K562 (cell line): ENCODE data around the gene MAZ. TPM values are rescaled to one million over a fixed set of nuclear protein-coding genes. Genes with fewer than 3 reads are reported as not detected.

Experiments used
- CAMTA2 ChIP-seq: fragments of 250-450 bp; sonication (Bioruptor Pico); conservative IDR thresholded peaks from 2 replicates; pipeline ENCODE4 v1.5.1; 2022
- E2F8 ChIP-seq: fragments of 450-650 bp; IDR thresholded peaks from 2 replicates; pipeline ENCODE4 v1.7.1; 2018; ENCODE audit warnings: mild to moderate bottlenecking, low read depth; ENCODE audit not compliant: partially characterized antibody
- ELF4 ChIP-seq: fragments of 450-650 bp; formaldehyde crosslinking; IDR thresholded peaks from 2 replicates; pipeline ENCODE4 v1.4.0; 2022; ENCODE audit warnings: missing genetic modification characterization
- ESRRB ChIP-seq: fragments of 250-450 bp; sonication (Bioruptor Pico); IDR thresholded peaks from 2 replicates; pipeline ENCODE4 v1.5.0; 2020; ENCODE audit warnings: mild to moderate bottlenecking, moderate library complexity, borderline replicate concordance
- GATAD2A ChIP-seq: fragments of 450-650 bp; IDR thresholded peaks from 2 replicates; pipeline ENCODE4 v1.6.1; 2017
- HSF4 ChIP-seq: fragments of 250-450 bp; sonication (Bioruptor Pico); IDR thresholded peaks from 2 replicates; pipeline ENCODE4 v2.1.2; 2022; ENCODE audit warnings: mild to moderate bottlenecking, moderate library complexity, borderline replicate concordance
- ILF3 ChIP-seq: fragments of 450-650 bp; IDR thresholded peaks from 2 replicates; pipeline ENCODE4 v1.6.1; 2018; ENCODE audit warnings: antibody characterized with exemption, mild to moderate bottlenecking, moderate library complexity, borderline replicate concordance
- ILK ChIP-seq: fragments of 450-650 bp; IDR thresholded peaks from 2 replicates; pipeline ENCODE4 v1.6.1; 2016; ENCODE audit warnings: missing genetic modification characterization, low read depth, mild to moderate bottlenecking, missing compliant biosample characterization, moderate library complexity, borderline replicate concordance
- NCOA1 ChIP-seq: fragments of 450-650 bp; IDR thresholded peaks from 2 replicates; pipeline ENCODE4 v1.6.1; 2016; ENCODE audit warnings: low read depth
- NCOA4 ChIP-seq: fragments of 450-650 bp; IDR thresholded peaks from 2 replicates; pipeline ENCODE4 v1.6.1; 2018; ENCODE audit warnings: mild to moderate bottlenecking; ENCODE audit not compliant: partially characterized antibody
- PHF8 ChIP-seq: fragments of 200-600 bp; sonication (generic); IDR thresholded peaks from 2 replicates; pipeline ENCODE4 v1.6.1; 2012; ENCODE audit warnings: mixed run types, mild to moderate bottlenecking, inconsistent platforms, low read length, moderate library complexity, borderline replicate concordance
- SIN3A ChIP-seq, 2 experiments: fragments of 150-350 bp in 1 of 2; IDR thresholded peaks; 2 replicates each; pipeline ENCODE4 v1.6.1; 2011 to 2016; ENCODE audit warnings: borderline replicate concordance in 2 of 2, low read depth in 2 of 2, low read length in 2 of 2, mild to moderate bottlenecking in 2 of 2, moderate library complexity in 2 of 2; ENCODE audit not compliant: control insufficient read depth in 1 of 2
- SMARCA4 ChIP-seq: fragments of 450-650 bp; IDR thresholded peaks from 2 replicates; pipeline ENCODE4 v1.6.1; 2016
- TBL1XR1 ChIP-seq, 2 experiments: IDR thresholded peaks; 2 replicates each; pipeline ENCODE4 v1.6.1; 2012; ENCODE audit warnings: improper control_type of control experiment in 2 of 2, low read length in 2 of 2, mild to moderate bottlenecking in 1 of 2
- ZBTB17 ChIP-seq: fragments of 450-650 bp; formaldehyde crosslinking; IDR thresholded peaks from 2 replicates; pipeline ENCODE4 v1.4.0; 2020; ENCODE audit warnings: mild to moderate bottlenecking
- ZBTB34 ChIP-seq: fragments of 250-450 bp; sonication (Bioruptor Pico); IDR thresholded peaks from 2 replicates; pipeline ENCODE4 v1.8.0; 2021; ENCODE audit warnings: mild to moderate bottlenecking, moderate library complexity
- ZBTB5 ChIP-seq: fragments of 450-650 bp; IDR thresholded peaks from 2 replicates; pipeline ENCODE4 v1.6.1; 2017; ENCODE audit warnings: antibody characterized with exemption
- ZNF41 ChIP-seq: fragments of 250-450 bp; sonication (Bioruptor Pico); conservative IDR thresholded peaks from 2 replicates; pipeline ENCODE4 v1.4.0; 2020; ENCODE audit warnings: mild to moderate bottlenecking
- ZNF586 ChIP-seq: fragments of 450-650 bp; formaldehyde crosslinking; conservative IDR thresholded peaks from 2 replicates; pipeline ENCODE4 v1.4.0; 2020; ENCODE audit warnings: mild to moderate bottlenecking, moderate library complexity
- ZNF639 ChIP-seq, 2 experiments: fragments of 200-800 bp in 1 of 2; sonication (Bioruptor generic) in 1 of 2; sonication (generic) in 1 of 2; formaldehyde crosslinking in 1 of 2; IDR thresholded peaks in 1 of 2; conservative IDR thresholded peaks in 1 of 2; 2 replicates each; pipeline versions ENCODE4 v1.5.0 to v1.6.1; 2016 to 2020; ENCODE audit warnings: missing compliant biosample characterization in 1 of 2, missing genetic modification characterization in 1 of 2, missing genetic modification reagents in 1 of 2
- polyA plus RNA-seq, 8 experiments: library from polyadenylated mRNA; depleted of rRNA in 4 of 8; stranded (reverse) in 5 of 8; unstranded in 3 of 8; fragments of >200 nt; fragmentation: Nextera tagmentation in 2 of 8; fragmentation: Illumina TruSeq in 1 of 8; extraction: Ambion mirVana in 2 of 8; extraction: Trizol in 1 of 8; gene quantifications; 2 replicates each; pipeline versions ENCODE4 v1.2.1 to v1.2.3, GENCODE V29; 2011 to 2014; ENCODE audit warnings: inconsistent platforms in 1 of 8, missing spikeins in 1 of 8
- total RNA-seq, 7 experiments: library from RNA; depleted of rRNA in 6 of 7; stranded (reverse); fragments of >200 nt in 6 of 7; fragmentation: Illumina TruSeq in 2 of 7; extraction: Trizol in 2 of 7; gene quantifications; 2 replicates each; pipeline versions ENCODE4 v1.2.1 to v1.2.3, GENCODE V29; 2011 to 2021; ENCODE audit warnings: low replicate concordance in 1 of 7

Gene MAZ
- total and polyA plus RNA-seq, 9 of the 15 experiments (the other 6 are each of a cell fraction or from before 2014, with no cell fraction given) = 45.4 to 532 (median 250) TPM

- TF ChIP-seq ZBTB34 (CRISPR knock-in tag) (no peak), PHF8 (peak; percentile 54; the same call in 1 of the 2 replicates), SIN3A (IDR thresholded peaks at IDR 0.05; ENCODE audit: borderline replicate concordance in 2 of 2, control insufficient read depth in 1 of 2, low read depth in 2 of 2, low read length in 2 of 2) (peak; percentile 1 to 85; a peak in 2 of 4 replicates), ILK (tag) (no peak), HSF4 (no peak), ELF4 (no peak), NCOA1 (no peak), TBL1XR1 (IDR thresholded peaks at IDR 0.05; ENCODE audit: low read length in 2 of 2) (no peak), ZNF41 (CRISPR knock-in tag) (no peak), CAMTA2 (CRISPR knock-in tag) (no peak), ZNF639 (CRISPR knock-in tag; conservative IDR thresholded peaks at IDR 0.05 in 1 of 2, IDR thresholded peaks at IDR 0.05 in 1 of 2) (peak in 1 of 2 experiments; percentile 93; a peak in 2 of 4 replicates), GATAD2A (no peak), NCOA4 (no peak), SMARCA4 (no peak; the same call in 1 of the 2 replicates), ESRRB (no peak), ZNF586 (CRISPR knock-in tag) (no peak), ILF3 (no peak), ZBTB5 (no peak), E2F8 (peak; percentile 52), ZBTB17 (CRISPR knock-in tag) (0 out of 2 replicates have a peak, but pooled peaks have one; percentile 39)
Measured at GRCh38 chr16:29807426-29808218, 1.3 kb downstream of the MAZ start (continued).
